ENCODE results near the gene TTC36.
A peak's percentile ranks its signal among the peaks of the same experiment; 100 is the strongest.
"Not testable (repeated sequence)": the region's sequence is repeated elsewhere in the genome, so short reads cannot be mapped to it uniquely, and the experiment has no call there.

The TTC36 gene

DNA sequence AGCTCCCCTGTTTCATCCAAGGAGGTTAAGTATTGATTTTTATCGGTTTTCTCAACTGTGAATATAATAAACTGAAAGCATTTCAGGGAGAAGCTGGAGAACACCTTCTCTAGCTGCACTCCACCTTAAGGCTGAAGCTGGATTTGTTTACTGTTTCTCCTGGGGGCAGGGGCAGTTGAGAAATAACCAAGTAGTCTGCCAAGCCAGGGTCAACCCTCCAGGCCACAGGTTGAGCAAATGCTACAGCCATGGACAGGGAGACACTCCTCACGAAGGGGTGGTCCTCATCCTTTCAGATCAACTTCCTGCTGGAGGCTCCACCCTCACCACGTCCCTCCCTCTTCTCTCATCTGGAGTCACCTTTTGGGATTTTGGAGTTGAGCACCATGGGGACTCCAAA lies at the start of gene TTC36:
TTC36 (plus strand) TSS at position 366 of the 400 bp plus-strand sequence; CDS start at position 387, 21 bp downstream.
- DNase-seq (ENCODE audit: low read depth in 2 of 2) = no peak

GRCh38 chr11:118481238-118481637 lies 46.0 kb upstream of the TTC36 start:
- DNase-seq (ENCODE audit: low read depth in 2 of 2) = not testable (repeated sequence)

DNA sequence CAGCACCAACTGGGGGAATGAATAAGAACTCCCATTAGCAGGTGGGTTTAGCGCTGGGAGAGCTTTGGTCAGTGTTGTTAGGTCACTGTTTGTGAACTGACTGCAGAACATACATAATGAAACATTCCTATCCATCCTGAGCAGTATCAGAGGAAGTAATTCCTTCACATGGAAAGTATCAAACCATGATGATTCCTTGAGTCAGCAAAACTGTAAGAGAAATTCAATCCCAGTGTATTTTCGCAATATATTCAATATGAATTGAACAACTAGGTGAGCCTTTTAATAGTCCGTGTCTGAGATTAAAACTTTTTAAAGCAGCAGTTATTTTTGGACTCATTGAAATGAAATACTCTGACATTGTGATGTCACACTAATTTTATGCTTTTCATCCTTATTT lies 42.9 kb upstream of the TTC36 start:
- no peak for DNase-seq (ENCODE audit: low read depth in 2 of 2)

GRCh38 chr11:118485273-118485672 lies 42.0 kb upstream of the TTC36 start:
- DNase-seq (ENCODE audit: low read depth in 2 of 2) = no peak

DNA sequence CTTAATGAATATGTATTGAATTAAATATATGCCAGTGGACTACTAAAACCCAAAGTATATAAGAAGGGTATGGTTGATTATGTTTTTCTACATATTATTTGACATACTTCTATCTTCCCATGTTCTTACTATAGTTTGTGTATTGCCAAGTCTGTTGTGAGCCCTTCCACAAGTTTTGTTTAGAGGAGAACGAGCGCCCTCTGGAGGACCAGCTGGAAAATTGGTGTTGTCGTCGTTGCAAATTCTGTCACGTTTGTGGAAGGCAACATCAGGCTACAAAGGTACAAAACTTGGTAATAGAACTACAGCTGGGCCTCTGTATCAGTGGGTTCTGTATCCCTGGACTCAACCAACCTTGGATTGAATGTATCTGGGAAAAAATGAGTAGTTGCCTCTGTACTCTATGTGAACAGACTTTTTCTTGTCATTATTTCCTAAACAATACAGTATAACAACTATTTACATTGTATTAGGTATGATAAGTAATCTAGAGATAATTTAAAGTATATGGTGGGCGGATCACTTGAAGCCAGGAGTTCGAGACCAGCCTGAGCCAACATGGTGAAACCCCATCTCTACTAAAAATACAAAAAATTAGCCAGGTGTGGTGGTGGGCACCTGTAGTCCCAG lies 38.7 kb upstream of the TTC36 start:
- DNase-seq (ENCODE audit: low read depth in 2 of 2) = peak; percentile 63 to 64

- no peak for DNase-seq (ENCODE audit: low read depth in 2 of 2)
These were observed 36.2 kb upstream of the TTC36 start for GRCh38 chr11:118491041-118491440.

DNA sequence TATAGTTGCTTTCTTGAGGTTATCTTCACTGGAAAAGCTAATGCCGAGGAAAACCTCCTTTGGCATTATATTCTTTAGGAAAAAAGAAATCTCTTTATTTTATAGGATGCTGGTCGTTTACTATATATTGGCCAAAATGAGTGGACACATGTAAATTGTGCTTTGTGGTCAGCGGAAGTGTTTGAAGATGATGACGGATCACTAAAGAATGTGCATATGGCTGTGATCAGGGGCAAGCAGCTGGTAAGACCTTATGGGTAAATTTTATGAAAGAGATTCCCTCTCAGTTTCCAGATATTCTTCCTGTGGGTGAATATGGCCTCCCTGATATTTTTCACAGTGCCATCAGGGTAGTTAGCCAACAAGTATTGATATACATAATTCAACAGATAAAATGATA lies 29.4 kb upstream of the TTC36 start:
- no peak for DNase-seq (ENCODE audit: low read depth in 2 of 2)

GRCh38 chr11:118503216-118503615 lies 24.1 kb upstream of the TTC36 start:
- no peak for DNase-seq (ENCODE audit: low read depth in 2 of 2)

GRCh38 chr11:118511601-118512000 lies 15.7 kb upstream of the TTC36 start:
- DNase-seq (ENCODE audit: low read depth in 2 of 2) = no peak

- DNase-seq (ENCODE audit: low read depth in 2 of 2) = no peak
These were observed 13.2 kb upstream of the TTC36 start for GRCh38 chr11:118514103-118514502.

- no peak for DNase-seq (ENCODE audit: low read depth in 2 of 2)
These were observed 7.7 kb upstream of the TTC36 start for GRCh38 chr11:118519549-118519948.

GRCh38 chr11:118521892-118522311 lies 5.4 kb upstream of the TTC36 start:
- DNase-seq (ENCODE audit: low read depth in 2 of 2) = no peak

- no peak for DNase-seq (ENCODE audit: low read depth in 2 of 2)
These were observed 4.7 kb upstream of the TTC36 start for GRCh38 chr11:118522571-118523072.

DNA sequence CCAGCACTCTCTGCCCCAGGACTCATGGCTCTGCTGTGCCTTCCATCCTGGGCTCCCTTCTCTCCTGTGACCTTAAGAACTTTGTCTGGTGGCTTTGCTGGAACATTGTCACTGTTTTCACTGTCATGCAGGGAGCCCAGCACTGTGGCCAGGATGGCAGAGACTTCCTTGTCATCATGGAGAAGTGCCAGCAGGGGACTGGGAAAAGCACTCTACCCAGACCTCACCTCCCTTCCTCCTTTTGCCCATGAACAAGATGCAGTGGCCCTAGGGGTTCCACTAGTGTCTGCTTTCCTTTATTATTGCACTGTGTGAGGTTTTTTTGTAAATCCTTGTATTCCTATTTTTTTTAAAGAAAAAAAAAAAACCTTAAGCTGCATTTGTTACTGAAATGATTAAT lies 2.9 kb upstream of the TTC36 start:
- no peak for DNase-seq (ENCODE audit: low read depth in 2 of 2)

DNA sequence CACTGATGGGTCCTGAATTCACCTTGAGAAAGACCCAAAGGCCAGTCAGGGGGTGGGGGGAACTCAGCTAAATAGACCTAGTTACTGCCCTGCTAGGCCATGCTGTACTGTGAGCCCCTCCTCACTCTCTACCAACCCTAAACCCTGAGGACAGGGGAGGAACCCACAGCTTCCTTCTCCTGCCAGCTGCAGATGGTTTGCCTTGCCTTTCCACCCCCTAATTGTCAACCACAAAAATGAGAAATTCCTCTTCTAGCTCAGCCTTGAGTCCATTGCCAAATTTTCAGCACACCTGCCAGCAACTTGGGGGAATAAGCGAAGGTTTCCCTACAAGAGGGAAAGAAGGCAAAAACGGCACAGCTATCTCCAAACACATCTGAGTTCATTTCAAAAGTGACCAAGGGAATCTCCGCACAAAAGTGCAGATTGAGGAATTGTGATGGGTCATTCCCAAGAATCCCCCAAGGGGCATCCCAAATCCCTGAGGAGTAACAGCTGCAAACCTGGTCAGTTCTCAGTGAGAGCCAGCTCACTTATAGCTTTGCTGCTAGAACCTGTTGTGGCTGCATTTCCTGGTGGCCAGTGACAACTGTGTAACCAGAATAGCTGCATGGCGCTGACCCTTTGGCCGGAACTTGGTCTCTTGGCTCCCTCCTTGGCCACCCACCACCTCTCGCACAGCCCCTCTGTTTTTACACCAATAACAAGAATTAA lies 2.4 kb upstream of the TTC36 start:
- DNase-seq (ENCODE audit: low read depth in 2 of 2) = no peak

- no peak for DNase-seq (ENCODE audit: low read depth in 2 of 2)
These were observed 586 bp upstream of the TTC36 start for GRCh38 chr11:118526688-118527087.

- DNase-seq (ENCODE audit: low read depth in 2 of 2) = no peak
These were observed 1.2 kb downstream of the TTC36 start for GRCh38 chr11:118528511-118528910.

DNA sequence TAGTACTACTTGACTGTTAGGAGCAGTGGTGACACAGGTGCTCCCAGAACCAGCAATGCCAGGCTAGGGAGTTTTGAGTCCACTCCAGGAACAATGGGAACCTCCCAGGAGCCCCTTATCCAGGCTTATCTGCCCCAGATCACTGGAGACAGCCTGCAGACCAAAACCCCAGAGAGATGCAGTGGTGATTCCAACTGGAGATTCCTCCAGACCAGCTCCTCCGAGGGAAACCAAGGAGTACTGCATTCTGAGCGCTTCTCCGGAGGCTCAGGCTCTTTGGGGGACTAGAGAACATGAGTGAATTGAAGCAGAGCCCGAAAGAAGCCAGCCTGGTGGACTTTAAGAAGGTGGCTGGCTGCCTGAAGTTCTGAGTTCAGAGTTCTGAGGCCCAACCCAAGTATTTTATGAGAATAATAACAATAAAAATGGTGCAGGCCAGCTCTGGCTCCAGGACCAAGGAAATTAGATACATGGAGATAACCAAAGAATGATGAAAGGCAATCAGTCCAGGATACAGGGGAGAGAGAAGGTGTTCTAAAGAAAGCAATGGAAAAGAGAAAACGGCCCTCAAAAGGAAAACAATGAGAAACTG lies 2.4 kb downstream of the TTC36 start:
- DNase-seq (ENCODE audit: low read depth in 2 of 2) = no peak

DNA sequence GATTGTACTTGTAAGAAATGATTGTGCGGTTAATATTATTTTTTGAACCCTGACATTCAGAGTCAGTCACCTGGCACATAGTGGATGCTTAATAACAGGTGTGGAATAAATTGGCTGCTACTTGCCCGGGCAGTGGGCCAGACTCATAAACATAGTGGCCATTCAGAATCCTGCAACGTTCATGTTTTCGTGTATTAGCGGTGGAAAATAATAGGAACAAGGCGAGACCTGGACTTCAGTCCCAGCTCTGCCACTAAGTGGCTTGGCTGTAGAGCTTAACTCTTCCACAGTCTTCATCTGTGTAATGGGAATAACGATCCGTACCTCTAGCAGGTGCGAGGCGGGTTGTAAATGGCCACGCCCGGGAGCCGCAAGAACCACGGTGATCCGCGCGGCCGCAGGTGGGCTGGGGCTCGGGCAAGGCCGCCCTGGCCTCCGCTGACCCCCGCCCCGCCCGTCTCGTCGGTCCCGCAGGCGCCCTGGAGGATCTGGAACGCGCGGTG lies 3.0 kb downstream of the TTC36 start:
- no peak for DNase-seq (ENCODE audit: low read depth in 2 of 2)

DNA sequence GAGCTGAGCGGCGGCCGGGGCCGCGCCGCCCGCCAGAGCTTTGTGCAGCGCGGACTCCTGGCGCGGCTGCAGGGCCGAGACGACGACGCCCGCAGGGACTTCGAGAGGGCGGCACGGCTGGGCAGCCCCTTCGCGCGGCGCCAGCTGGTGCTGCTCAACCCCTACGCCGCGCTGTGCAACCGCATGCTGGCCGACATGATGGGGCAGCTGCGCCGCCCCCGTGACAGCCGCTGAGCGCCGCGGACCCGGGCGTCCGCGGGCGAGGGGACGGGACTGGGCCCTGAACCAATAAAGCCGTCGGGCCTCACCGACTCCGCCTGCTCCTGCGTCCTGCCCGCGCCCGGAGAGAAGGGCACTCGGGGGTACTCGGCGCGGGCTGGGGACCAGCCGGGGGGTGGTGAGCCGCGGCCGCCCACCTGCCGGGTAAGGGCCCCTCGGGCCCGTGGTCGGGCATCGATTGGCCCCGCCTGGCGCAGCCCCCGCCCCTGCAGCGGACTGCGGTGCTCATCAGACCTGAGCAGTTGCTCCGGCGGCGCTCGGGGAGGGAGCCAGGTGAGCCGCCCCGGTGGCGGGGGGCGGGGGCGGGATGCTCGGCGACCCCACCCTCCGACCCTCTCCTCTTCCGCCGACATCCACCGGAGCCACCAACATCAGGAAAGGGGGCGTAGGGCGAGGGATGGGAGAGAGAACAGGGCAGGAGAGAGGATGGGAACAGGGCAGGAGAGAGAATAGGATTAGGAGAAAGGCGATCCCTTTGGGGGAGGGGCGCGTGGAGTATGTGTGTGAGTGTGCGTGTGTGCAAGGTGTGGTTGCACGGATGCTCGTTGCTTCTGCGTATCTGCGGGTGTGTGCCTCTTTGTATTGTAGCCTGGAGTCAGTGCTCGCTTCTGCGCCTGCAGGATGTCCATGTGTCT lies 3.7 kb downstream of the TTC36 start, which contains the start of gene TMEM25:
TMEM25 (plus strand) TSS at position 510 of the 914 bp plus-strand sequence. CDS start 610 bp downstream, outside the sequence.
- DNase-seq (ENCODE audit: low read depth in 2 of 2) = peak; percentile 45 to 48

GRCh38 chr11:118531597-118532084 lies 4.4 kb downstream of the TTC36 start:
- DNase-seq (ENCODE audit: low read depth in 2 of 2) = no peak
